Dermis microvascular lymphatic vessel endothelial cell (primary cell): ENCODE measurements around the gene TNS1. TPM values are rescaled to one million over a fixed set of nuclear protein-coding genes. Genes with fewer than 3 reads are reported as not detected.

ENCODE experiments used
- DNase-seq, 2 donors: peaks; one replicate each; pipeline versions ENCODE4 v3.0.0 to v3.0.0-alpha.2; 2010; ENCODE audit warnings: low read depth in 2 of 2
- total RNA-seq: library from RNA; depleted of rRNA; stranded (reverse); fragments of >200 nt; gene quantifications from 2 replicates; pipeline ENCODE4 v1.2.1, GENCODE V29; 2014

The TNS1 gene
- total RNA-seq, 1 donor from 2014 or later: 21.1 TPM

DNA sequence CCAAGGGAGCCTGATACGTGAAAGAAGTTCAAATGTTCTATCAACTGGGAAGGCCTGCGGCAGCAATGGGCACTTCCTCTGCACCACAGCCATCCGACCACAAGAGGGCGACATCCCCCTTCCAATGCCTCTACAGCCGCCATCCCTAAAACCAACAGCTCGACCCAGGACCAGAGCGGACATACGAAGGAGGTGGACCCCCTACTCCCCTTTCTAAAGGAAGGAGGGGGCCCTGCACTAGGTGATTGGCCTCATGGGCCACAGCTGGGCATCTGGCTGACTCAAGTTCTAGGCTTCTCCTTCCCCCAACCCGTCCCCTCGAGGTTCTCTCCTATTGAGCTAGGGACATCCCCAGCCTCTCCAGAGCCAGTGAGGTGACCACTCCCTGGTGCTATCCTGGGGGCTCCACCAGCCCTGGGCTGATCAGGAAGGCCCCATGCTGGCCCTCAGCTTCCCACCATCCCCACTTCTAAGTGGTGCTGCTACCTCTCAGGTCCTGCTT, 217.2 kb downstream of the TNS1 start:
- DNase-seq: peak; percentile 27 to 68

DNA sequence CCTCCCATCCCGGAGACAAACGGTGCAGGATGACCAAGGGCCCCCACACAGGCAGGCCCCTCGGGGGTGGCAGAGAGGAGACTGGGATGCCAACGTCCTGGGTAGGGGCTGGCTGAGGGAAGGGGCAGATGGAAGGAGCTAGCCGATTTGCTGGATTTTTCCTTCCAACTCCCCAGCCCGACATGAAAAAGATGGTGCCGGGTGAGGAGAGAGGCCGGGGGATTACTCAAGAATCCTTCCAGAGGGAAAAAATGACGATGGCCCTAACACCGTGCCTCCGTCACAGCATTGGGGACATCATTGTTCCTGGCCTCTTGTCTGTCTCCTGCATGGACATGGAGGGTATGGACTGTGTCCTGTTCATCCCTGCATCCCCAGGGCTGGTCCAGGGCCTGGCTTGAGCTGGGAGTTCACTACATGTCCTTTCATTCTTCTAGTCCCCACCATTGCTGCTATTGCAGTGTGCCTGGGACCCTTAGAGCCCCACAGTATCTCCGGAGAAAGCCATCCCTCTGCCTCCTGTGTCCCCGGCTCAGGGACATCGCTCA, 217.7 kb downstream of the TNS1 start:
- no peak for DNase-seq

DNA sequence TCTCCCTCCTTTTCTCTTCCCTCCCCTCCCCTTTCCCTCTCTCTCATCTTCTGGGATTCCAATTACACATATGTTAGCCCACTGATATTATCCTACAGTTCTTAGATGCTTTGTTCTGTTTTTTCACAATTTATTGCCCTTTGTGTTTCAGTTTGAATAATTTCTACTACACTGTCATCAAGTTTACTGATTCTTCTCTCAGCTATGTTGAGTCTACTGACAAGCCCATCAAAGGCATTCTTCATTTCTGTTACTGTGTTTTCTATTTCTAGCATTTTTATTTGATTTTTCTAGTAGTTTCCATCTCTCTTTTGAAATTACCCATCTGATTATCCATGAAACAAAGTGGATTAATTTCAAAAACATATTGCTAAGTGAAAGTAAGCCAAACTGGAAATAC, 219.6 kb downstream of the TNS1 start:
- no peak for DNase-seq

DNA sequence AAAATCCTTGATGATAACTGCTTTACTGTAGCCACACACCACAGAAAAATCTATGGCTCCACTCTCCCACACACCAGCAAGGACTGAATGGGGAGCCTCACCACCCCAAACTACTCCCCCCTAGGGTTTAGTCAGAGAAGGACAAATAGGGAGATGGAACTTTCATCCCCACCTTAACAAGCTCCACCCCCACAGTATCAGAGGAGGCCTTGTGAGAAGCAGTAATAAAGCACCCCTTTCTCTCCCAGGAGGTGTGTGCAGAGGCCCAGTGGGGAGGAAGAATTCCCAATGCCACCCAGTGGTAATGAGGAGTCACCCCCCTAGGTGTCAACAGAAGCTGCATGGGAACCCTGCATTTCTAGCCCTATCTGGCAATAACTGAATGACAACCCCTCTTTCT, 224.9 kb downstream of the TNS1 start:
- DNase-seq: no peak

DNA sequence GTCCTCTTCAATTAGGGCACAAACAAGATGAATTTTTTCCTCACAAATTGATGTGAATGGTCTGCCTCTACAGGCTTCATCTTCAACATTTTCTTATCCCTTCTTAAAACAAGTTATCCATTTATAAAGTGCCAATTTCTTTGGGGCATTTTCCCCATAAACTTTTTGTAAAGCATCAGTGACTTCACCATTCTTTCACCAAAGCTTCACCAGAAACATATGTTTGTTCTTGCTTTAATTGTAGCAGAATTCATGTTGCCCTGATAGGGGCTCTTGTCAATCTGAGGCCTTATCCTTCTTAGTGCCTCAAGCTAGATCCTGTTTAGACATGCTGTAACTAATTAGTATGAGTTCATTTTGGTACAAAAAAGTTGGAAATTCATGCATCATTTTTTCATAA, 226.2 kb downstream of the TNS1 start:
- no peak for DNase-seq

DNA sequence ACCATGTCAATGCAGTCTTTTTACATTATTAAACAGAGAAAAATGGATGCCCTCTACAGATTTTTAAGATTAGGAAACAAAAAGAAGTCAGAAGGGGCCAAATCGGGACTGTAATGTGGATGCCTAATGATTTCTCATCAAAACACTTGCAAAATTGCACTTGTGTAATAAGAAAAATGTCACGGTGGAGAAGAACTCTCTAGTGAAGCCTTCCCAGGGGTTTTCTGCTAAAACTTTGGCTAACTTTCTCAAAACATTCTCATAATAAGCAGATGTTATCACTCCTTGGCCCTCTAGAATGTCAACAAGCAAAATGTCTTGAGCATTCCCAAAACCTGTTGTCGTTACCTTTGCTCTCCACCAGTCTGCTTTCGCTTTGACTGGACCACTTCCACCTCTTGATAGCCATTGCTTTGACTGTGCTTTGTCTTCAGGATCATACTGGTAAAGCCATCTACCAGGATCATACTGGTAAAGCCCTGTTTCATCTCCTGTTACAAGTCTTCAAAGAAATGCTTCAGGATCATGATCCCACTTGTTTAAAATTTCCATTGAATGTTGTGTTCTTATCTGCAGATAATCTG, 226.8 kb downstream of the TNS1 start:
- no peak for DNase-seq

DNA sequence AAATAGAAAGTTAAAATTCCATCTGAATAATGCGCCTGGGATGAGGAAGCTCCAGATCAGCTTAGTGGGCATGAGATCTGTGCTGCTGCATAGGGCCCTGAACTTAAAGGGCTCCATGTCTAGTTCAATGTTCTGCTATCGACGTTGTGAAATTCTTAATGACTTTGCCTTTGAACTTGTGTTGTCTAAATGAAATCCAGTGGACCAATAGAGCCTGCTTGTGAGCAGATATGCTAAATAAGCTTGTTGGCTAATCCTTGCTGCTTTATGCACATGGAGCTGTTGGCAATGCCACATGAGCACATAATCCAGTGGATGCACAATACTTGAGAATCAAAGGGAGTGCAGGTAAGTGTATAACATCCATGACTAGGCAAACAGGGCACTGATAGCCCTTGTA, 228.6 kb downstream of the TNS1 start:
- no peak for DNase-seq

DNA sequence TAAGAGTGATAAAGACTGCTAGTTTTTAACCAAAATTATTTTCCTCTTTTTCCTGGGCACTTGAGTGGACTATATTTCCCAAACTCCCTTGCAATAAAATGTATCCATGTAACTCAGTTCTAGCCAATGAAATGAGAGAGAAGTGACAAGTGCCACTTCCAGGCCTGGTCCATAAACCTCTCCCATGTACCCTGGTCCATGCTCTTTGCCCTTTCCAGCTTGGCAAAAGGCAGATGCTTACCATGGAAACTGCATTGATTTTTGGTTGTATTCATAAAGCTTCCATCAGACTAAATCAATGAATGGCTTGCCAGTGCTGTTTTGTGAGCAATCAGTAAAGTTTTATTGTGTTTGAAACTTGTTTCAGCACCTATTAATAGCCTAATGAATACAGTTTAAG, 229.3 kb downstream of the TNS1 start:
- no peak for DNase-seq

DNA sequence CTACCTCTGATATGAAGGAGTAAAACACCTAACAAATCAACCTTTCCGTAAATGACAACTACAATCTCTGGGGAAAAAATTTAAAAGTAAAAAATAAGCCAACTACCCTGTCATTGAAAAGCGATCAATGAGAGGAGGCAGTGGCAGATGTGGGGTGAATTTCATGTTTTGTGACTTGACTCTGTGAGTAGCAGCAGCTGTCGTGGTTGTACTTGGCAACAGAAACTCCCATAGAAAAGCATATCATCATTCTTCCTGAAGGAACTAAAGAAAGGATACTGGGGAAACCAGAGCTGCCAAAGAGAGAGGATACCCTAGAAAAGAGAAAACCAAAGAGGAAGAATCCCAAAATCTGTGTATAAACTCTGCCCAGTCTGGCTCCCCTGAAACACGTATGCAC, 236.4 kb downstream of the TNS1 start:
- DNase-seq: no peak

DNA sequence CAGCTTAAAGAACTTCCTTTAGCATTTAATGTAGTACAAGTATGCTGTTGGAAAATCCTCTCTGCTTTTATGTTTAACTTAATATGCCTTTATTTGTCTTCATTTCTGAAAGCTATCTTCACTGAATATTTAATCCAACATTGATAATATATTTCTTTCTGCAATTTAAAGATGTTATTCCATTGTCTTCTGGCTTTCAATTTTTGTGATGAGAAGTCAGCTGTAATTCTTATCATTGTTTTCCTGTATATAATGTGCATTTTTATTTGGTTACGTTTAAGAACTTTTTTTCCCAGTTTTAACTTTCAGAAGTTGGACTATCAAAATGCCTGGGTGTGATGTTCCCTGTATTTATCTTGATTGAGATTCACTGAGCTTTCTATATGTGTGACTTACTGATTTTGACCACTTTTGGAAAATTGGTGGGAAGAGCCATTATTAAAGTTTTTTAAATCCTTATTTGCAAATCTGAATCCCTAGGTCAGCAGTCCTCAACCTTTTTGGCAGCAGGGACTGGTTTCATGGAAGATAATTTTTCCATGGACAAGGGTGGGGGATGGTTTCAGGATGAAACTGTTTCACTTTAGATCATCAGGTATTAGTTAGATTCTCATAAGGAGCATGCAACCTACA, 241.0 kb downstream of the TNS1 start:
- no peak for DNase-seq

DNA sequence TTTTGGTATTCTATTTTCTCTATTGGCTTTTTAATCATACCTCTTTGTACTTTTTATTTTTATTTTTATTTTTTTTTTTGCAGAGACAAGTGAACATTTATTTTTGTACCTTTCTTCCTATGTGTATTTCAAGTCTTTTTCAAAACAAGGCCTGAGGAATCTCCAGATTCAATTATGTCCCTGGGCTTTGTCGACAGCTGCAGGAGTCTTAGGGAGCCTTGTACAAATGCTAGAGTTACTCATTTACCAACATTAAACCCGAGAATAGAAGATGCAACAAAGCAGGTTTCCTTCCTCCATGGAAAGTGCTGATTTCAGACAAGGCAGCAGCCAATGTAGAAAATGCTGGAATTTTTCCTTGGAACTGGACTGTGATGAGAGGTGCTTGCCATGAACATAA, 242.8 kb downstream of the TNS1 start:
- DNase-seq: no peak

DNA sequence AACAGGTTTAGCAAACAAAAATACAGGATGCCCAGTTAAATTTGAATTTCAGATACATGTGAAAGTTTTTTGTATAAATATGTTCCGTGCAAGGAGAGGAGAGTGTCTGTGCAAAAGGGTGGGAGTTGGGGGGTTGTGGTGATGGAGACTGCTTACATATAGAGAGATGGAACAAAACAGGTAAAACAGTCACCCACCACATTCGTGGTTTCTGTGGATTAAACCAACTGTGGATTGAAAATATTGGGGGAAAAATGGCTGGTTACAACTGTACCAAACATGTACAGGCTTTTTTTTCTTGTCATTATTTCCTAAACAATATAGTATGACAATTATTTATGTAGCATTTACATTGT, 245.7 kb downstream of the TNS1 start:
- DNase-seq: no peak

DNA sequence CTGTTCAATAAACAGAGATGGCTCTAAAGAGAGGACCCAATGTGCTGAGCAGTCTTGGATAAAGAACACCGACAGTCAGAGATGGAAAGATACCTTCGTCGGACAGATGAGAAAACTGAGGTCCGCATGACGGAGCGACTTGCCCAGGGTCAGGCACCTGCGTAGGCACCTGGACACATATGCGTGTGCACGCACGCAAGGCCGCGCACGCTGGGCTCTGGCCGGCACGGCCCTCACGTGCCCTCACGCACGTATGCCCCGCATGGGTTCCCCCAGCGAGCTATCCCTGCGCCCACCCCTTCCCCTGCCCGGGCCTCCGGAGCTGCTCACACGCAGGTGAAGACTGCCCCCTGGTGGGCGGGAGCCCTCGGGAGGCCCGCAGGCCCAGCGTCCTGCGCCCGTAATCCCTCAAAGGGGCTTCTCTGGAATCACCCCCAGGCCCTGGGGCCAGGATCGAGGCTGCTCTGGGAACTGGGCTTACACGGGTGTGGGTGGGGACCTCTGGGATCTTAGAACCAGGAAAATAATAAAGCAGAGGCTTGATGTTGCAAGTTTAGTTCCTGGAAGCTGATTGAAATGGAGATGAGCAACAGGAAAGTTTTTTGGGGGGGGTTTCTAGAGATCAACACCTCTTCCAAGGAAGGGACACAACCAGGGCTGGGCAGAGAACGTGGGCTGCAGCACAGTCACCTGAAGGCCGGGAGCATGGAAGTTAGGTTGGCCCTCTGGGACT, 246.3 kb downstream of the TNS1 start:
- DNase-seq: peak; percentile 20 to 40

DNA sequence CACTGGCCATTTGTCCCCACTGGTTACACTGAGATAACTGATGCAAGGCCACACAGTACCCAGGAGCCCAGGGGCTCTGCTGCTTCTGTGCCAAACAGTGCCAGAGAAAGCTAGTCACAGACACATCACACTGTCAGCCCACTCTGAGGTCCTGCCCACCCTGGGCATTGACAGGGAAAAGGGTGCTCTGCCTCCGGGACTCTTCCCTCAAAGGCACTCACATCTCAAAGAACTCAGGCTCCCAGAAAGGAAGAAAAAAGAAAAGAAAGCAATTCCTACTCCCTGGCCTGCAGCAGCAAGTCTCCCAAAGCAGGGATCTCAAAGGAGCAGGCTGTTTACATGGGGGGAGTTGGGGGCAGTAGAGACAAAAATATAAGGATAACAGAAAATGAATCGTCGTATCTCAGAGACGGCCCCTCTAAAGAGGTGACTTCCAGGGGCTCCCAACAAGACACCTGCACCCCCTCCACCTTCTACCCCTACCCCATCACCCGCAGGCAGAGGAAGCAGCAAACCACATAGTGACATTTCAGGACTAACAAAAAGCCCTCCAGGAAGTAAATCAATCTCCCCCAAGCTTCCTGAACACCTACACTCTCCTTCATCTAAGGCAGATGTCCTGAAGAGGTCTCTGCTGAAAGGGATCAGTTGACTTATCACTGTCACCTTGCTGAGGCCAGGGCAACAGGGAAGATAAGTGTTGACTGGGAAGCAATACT, 247.6 kb downstream of the TNS1 start:
- DNase-seq: no peak

DNA sequence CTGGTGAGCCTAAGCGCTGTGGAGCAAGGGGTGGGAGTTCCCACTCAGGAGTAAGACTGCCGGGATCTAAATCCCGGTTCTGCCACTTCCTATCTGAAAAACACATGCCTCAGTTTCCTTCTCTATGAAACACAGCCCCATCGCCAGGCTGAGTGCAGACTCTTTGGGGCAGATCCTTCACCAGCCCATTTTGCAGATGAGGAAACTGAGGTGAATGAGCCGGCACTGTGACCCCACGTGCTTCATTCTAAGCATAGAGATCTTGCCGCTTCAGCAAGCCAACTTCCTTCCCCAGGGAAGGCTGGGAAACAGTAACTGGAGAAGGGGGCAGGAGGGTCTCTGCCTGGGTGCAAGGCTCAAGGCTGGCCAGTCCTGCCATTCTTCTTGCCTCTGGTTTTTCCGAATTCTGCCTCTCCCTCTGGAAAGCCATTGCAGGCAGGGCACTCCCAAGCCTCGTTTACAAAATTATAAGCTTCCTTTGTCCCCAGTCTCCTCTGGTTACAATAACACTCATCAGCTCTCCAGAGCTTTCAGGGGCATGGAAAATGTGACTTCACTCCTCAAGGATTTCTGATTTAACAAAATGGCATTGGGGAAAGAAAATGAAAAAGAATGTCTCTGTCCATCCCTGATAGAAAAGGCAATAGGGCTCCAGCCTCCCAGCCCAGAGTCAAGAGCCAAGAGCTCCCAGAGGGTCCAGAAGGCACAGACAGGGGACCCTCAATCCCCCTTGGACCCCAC, 249.2 kb downstream of the TNS1 start:
- no peak for DNase-seq

DNA sequence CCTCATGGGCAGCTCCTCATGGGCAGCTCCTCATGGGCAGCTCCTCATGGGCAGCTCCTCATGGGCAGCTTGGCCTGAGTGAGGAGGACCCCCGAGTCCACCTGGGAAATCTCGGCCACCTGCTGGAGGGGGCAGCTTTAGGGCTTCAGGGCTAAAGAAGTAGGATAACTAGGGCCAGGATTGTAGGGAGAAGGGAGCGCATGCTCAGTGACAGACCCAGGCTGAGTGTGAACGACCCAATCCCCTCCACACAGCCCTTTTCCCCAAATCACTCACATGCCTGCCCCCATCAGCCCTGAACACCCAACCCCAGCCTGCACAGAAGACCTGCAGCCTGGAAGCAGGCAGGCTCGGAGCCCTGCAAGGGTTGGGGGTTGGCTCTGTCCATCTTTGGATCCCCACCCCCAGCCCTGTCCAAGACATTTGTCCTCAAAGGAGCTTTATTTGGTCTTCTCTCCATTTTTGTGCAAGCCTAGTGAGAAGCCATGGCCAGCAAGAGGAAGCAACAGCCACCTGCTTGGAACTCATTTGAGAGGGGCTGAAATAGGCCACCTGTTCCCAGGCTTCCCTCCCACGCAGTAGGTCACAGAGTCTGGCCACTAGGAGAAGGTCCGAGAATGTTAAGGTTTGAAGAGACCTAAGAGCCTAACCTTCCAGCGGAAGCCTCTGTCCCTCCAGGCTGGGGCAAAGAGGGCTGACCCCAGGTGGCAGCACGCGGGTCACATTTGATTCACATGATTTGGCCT, 249.9 kb downstream of the TNS1 start:
- DNase-seq: no peak

DNA sequence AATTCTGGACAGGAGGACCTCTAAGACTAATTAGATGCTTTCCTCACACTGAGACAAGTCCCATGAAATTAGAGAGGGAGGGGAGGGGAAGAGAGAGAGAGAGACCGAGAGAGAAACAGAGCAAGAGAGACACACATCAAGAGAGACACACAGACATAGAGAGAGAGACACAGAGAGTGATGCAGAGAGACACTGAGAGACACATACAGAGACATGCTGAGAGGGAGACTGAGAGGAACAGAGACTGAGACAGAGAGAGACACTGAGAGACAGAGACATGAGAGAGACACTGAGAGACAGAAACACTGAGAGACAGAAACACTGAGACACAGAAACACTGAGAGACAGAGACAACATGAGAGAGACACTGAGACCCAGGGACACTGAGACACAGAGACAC, 250.8 kb downstream of the TNS1 start:
- DNase-seq: no peak

DNA sequence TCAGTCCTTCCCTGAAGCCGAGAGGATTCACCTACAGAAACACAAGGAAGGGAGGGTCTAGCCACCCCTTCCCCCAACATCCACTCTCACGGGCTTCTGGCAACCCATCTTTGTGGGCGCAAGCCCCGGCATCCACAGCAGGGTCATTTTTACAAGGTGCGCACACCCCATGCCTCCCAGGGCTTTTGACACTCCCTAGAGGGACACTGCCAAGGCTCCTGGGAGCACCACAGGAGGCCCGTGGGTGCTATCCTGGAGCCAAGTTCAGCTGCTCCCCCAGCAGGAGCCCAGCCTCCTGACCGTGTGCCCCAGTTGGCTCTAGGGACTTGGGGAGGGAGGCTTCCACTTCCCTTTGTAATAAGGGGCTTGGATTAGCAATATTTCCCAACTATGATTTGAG, 251.6 kb downstream of the TNS1 start:
- DNase-seq: no peak
